Immature natural killer cell (primary cell): ENCODE measurements around the gene EEIG2. TPM values are rescaled to one million over a fixed set of nuclear protein-coding genes. Genes with fewer than 3 reads are reported as not detected.
"Not testable (repeated sequence)": the region's sequence is repeated elsewhere in the genome, so short reads cannot be mapped to it uniquely, and the experiment has no call there.

Experiments
- DNase-seq, 3 donors: peaks; one replicate each; pipeline ENCODE4 v3.0.0; 2022; ENCODE audit warnings: mixed read lengths in 1 of 3
- H3K27ac Mint-ChIP-seq, 6 donors: one replicate each; pipeline ENCODE4 v1.8.0; 2020; ENCODE audit warnings: mixed read lengths in 6 of 6, mild to moderate bottlenecking in 5 of 6, inconsistent platforms in 4 of 6, moderate library complexity in 3 of 6
- H3K27me3 Mint-ChIP-seq, 3 donors: one replicate each; pipeline ENCODE4 v1.8.0; 2020 to 2021; ENCODE audit warnings: low read depth in 3 of 3, mild to moderate bottlenecking in 3 of 3, mixed read lengths in 3 of 3, moderate library complexity in 3 of 3, inconsistent platforms in 1 of 3
- H3K36me3 Mint-ChIP-seq, 3 donors: one replicate each; pipeline ENCODE4 v1.8.0; 2020; ENCODE audit warnings: mixed read lengths in 3 of 3, inconsistent platforms in 2 of 3, mild to moderate bottlenecking in 2 of 3
- H3K4me1 Mint-ChIP-seq, 2 donors: one replicate each; pipeline ENCODE4 v1.8.0; 2020; ENCODE audit warnings: inconsistent platforms in 2 of 2, mild to moderate bottlenecking in 2 of 2, mixed read lengths in 2 of 2, moderate library complexity in 1 of 2
- H3K4me3 Mint-ChIP-seq, 5 donors: one replicate each; pipeline ENCODE4 v1.8.0; 2020; ENCODE audit warnings: mild to moderate bottlenecking in 5 of 5, mixed read lengths in 5 of 5, inconsistent platforms in 3 of 5, moderate library complexity in 3 of 5
- H3K9me3 Mint-ChIP-seq, 6 donors: one replicate each; pipeline ENCODE4 v1.8.0; 2020; ENCODE audit warnings: mild to moderate bottlenecking in 6 of 6, mixed read lengths in 6 of 6, inconsistent platforms in 4 of 6, moderate library complexity in 3 of 6
- polyA plus RNA-seq, 3 donors: library from polyadenylated mRNA; unstranded; fragments of 300-500 nt; fragmentation: Illumina TruSeq; gene quantifications; one replicate each; pipeline ENCODE4 v1.2.3, GENCODE V29; 2021

EEIG2 gene
- polyA plus RNA-seq, 3 donors from 2014 or later = 1.3 to 1.6 (median 1.4) TPM

DNA sequence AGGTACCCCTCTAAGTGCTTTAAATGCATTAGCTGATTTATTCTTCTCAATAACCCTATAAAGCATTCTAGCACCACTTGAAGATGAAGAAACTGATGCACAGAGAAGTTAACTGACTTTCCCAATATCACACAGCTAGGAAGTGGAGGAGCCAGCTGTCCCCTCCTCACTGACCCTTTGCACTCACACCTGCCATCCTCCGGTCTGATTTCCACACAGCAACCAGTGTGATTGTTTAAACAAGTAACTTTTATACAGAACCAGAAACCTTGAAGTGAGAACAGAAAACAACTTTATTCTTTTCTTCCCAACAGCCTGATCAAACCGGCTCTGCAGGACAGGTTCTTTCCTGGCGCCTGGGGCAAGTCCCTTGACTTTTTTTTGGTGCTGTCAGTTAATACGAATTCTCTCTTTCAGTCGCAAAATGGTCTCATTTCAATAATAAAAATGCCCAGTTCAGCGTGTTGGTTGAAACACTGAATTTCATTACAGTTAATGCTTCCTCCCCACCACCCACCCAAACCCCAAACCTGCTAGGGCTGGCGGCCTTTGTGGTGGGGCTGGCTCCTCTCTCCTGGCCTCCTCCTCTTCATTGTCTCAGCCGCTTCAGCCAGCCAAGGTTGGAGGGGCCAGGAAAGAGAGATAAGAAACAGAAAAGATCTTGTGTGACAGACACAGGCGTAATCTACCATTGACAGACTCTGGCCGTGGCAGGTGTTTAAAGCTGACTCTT, 26.4 kb upstream of the EEIG2 start:
- Mint-ChIP-seq H3K4me3 (peak overlapping the region in 1 of 5 donors; percentile 28), H3K4me1 (peaks cover 0 to 3% of the 10 kb centered on the region in 2 donors), H3K27me3 (peaks cover 0 to 9% (median 6%) of the 10 kb centered on the region in 3 donors), H3K9me3 (no peaks in the 10 kb centered on the region), H3K27ac (no peak overlapping the region), H3K36me3 (no peaks in the 10 kb centered on the region)
- no peak for DNase-seq

DNA sequence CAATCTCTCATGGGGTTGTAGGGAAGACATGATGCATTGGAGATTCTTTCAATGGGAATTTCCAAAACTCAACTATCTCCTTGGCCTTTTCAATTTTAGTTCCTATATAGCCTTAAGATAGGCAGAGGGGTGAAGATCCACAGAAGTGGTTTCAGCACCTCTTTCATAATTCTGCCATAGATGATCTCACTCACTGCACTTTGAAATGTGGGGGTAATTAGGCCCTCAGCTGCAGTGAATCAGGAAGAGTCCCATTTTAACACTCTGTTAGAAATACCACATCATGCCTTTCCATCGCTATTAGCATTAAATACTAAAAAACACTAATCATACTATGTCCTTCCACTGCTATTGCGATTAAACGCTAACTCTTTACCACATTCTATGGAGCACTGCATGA, 25.1 kb upstream of the EEIG2 start:
- Mint-ChIP-seq H3K27me3 (peaks cover 2 to 8% (median 8%) of the 10 kb centered on the region in 3 donors), H3K27ac (no peak overlapping the region), H3K9me3 (no peaks in the 10 kb centered on the region), H3K36me3 (peaks cover 0 to 5% (median 0%) of the 10 kb centered on the region in 3 donors), H3K4me1 (peaks cover 0 to 3% of the 10 kb centered on the region in 2 donors), H3K4me3 (no peak overlapping the region)
- no peak for DNase-seq

DNA sequence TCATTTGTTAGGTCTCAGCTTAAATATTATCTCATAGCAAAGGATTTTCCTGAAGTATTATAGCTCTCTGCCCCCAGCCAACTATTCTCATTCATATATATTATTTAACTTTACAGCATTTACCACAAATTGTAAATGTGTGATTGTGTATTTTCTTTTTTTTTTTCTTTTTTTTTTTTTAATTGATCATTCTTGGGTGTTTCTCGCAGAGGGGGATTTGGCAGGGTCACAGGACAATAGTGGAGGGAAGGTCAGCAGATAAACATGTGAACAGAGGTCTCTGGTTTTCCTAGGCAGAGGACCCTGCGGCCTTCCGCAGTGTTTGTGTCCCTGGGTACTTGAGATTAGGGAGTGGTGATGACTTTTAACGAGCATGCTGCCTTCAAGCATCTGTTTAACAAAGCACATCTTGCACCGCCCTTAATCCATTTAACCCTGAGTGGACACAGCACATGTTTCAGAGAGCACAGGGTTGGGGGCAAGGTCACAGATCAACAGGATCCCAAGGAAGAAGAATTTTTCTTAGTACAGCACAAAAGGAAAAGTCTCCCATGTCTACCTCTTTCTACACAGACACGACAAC, 24.5 kb upstream of the EEIG2 start:
- DNase-seq, H3K27me3 Mint-ChIP-seq, H3K36me3 Mint-ChIP-seq, H3K9me3 Mint-ChIP-seq, H3K4me1 Mint-ChIP-seq, H3K4me3 Mint-ChIP-seq, H3K27ac Mint-ChIP-seq: not testable (repeated sequence)

- not testable (repeated sequence) for H3K27ac Mint-ChIP-seq, H3K4me3 Mint-ChIP-seq, H3K4me1 Mint-ChIP-seq, DNase-seq, H3K36me3 Mint-ChIP-seq, H3K27me3 Mint-ChIP-seq, H3K9me3 Mint-ChIP-seq
These were observed 23.9 kb upstream of the EEIG2 start for GRCh38 chr1:108536021-108536420.

DNA sequence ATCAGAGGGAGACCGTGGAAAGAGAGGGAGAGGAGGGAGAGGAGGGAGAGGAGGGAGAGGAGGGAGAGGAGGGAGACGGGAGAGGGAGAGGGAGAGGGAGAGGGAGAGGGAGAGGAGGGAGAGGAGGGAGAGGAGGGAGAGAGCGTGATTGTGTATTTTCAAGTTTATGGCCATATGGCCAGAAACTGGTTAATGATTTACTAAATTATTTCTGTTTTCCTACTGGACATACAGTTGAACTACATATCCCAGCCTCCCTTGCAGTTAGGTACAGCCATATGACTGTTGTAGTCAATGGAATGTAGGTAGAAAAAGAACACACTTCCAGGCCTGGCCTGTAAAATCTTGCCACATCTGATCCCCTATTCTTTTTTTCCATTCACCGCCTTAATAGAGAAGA, 23.1 kb upstream of the EEIG2 start:
- H3K27ac Mint-ChIP-seq, H3K4me1 Mint-ChIP-seq, H3K27me3 Mint-ChIP-seq, DNase-seq, H3K4me3 Mint-ChIP-seq, H3K36me3 Mint-ChIP-seq, H3K9me3 Mint-ChIP-seq: not testable (repeated sequence)

DNA sequence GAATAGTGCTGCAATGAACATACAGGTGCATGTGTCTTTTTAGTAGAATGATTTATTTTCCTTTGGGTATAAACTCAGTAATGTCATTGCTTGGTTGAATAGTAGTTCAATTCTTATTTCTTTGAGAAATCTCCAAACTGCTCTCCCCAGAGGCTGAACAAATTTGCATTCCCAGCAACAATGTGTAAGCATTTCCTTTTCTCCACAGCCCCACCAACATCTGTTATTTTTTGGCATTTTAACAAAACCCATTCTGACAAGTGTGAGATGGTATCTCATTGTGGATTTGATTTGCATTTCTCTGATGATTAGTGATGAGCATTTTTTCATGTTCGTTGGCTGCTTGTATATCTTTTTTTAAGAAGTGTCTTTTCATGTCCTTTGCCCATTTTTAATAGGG, 21.9 kb upstream of the EEIG2 start:
- Mint-ChIP-seq H3K27ac (no peak overlapping the region), H3K4me1 (peaks cover 0 to 3% of the 10 kb centered on the region in 2 donors), H3K9me3 (no peaks in the 10 kb centered on the region), H3K27me3 (peaks cover 4 to 10% (median 6%) of the 10 kb centered on the region in 3 donors), H3K4me3 (no peak overlapping the region), H3K36me3 (peaks cover 0 to 5% (median 0%) of the 10 kb centered on the region in 3 donors)
- DNase-seq = no peak

- no peak overlapping the region for H3K27ac Mint-ChIP-seq
- no peaks in the 10 kb centered on the region for H3K4me1 Mint-ChIP-seq
- H3K4me3 Mint-ChIP-seq = no peak overlapping the region
- DNase-seq = no peak
- H3K27me3 Mint-ChIP-seq = peaks cover 7 to 12% (median 10%) of the 10 kb centered on the region in 3 donors
- no peaks in the 10 kb centered on the region for H3K9me3 Mint-ChIP-seq
- peaks cover 0 to 5% (median 0%) of the 10 kb centered on the region in 3 donors for H3K36me3 Mint-ChIP-seq
These were observed 18.9 kb upstream of the EEIG2 start for GRCh38 chr1:108540977-108541376.

GRCh38 chr1:108541861-108542260, 18.0 kb upstream of the EEIG2 start:
- Mint-ChIP-seq H3K4me3 (no peak overlapping the region), H3K27ac (no peak overlapping the region), H3K27me3 (peaks cover 9 to 12% (median 10%) of the 10 kb centered on the region in 3 donors), H3K4me1 (no peaks in the 10 kb centered on the region), H3K9me3 (no peaks in the 10 kb centered on the region), H3K36me3 (peaks cover 0 to 5% (median 0%) of the 10 kb centered on the region in 3 donors)
- DNase-seq = no peak

- not testable (repeated sequence) for H3K4me1 Mint-ChIP-seq, H3K9me3 Mint-ChIP-seq, H3K4me3 Mint-ChIP-seq, H3K36me3 Mint-ChIP-seq, H3K27ac Mint-ChIP-seq, DNase-seq
- peaks cover 6 to 10% (median 7%) of the 10 kb centered on the region in 3 donors for H3K27me3 Mint-ChIP-seq
These were observed 12.4 kb upstream of the EEIG2 start for GRCh38 chr1:108547493-108547892.

DNA sequence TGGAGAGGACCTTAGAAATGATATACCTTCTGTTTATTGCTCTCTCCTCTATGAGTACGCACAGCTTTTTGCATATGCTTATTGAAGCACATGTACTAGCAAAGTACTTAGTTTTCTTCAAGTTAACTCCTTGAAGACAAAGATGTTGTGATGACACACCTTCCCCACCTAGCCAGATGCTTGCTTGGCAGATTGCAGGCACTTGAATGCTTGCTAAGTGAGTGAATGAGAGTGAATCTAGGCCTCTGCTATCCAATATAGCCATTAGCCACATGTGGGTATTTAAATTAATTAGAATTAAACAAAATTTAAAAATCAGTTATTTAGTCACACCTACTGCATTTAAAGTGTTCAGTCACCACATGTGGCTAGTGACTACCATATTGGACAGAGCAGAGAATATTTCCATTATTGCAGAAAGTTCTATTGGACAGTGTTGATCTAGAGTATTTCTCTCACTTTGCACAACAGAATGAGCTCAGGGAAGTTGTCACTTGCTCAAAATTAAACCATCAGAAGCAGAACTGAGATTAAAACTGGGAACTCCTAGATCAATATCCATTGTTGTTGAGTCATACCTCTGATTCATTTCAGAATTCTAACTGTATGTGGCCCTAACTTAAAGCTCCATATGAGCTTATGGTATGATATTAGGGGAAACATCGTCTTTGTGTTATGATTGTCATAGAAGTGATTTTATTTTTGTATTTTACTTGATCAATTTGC, 8.6 kb upstream of the EEIG2 start:
- Mint-ChIP-seq H3K4me3 (no peak overlapping the region), H3K36me3 (no peaks in the 10 kb centered on the region), H3K9me3 (peaks cover 0 to 8% (median 0%) of the 10 kb centered on the region in 6 donors), H3K27ac (no peak overlapping the region), H3K27me3 (peaks cover 0 to 4% (median 0%) of the 10 kb centered on the region in 3 donors), H3K4me1 (no peaks in the 10 kb centered on the region)
- DNase-seq = no peak

DNA sequence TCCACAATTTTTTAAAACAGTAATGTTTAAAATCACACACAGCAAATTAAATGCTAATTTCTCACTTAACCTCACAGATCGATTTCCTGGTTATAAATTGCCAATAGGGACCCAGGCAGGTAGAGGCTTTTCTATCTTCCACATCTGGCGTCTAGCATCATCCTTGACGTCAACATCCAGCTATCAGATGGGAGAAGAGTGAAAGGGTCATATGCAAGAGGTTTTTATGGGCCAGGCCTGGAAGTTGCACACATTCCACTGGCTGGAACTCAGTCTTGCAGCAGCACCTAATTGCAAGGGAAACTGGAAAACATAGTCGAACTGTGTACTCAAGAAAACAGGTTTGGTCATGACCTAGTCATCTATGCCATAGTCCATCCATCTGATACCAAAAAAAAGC, 6.0 kb upstream of the EEIG2 start:
- Mint-ChIP-seq H3K4me1 (peaks cover 1 to 2% of the 10 kb centered on the region in 2 donors), H3K36me3 (no peaks in the 10 kb centered on the region), H3K4me3 (no peak overlapping the region), H3K27ac (no peak overlapping the region), H3K27me3 (peaks cover 0 to 2% (median 0%) of the 10 kb centered on the region in 3 donors), H3K9me3 (peaks cover 0 to 3% (median 0%) of the 10 kb centered on the region in 6 donors)
- no peak for DNase-seq

DNA sequence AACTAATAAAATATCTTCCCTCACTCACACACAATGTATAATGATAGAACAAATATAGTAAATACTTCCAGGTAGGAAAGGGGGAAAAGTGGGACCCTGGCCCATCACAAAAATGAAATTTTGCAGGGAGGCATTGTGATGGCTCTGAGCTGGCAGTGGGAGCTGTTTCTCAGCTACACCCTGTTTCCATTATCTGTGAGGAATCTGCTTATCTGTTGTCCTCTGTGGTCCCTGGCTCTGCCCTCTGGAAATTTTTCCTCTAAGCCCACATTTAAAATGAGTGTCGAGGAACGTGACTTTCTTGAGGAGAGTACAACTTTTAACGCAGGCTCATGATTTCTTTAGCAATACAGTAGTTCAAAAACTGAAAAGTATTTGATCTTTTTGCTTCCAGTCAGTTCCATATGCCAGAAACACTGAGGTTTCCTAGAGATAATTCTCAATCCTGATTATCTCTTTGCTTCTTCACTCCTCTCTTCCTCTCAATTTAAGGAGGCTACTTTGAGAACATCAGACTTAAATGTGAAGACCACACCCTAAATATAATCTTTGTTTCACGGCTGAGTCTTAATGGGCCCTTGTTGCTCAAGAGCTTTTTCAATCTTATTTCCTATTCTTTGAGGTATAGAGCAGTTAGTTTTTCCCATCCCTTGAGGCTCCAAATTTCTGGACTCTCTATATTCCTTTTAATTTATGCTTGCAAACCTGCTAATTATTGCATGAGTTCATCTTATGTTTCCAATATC, 5.0 kb upstream of the EEIG2 start:
- no peak for DNase-seq
- H3K4me3 Mint-ChIP-seq = no peak overlapping the region
- no peak overlapping the region for H3K27ac Mint-ChIP-seq
- H3K36me3 Mint-ChIP-seq = no peaks in the 10 kb centered on the region
- H3K9me3 Mint-ChIP-seq = no peaks in the 10 kb centered on the region
- H3K27me3 Mint-ChIP-seq = peaks cover 0 to 5% (median 2%) of the 10 kb centered on the region in 3 donors
- peaks cover 9 to 10% of the 10 kb centered on the region in 2 donors for H3K4me1 Mint-ChIP-seq

DNA sequence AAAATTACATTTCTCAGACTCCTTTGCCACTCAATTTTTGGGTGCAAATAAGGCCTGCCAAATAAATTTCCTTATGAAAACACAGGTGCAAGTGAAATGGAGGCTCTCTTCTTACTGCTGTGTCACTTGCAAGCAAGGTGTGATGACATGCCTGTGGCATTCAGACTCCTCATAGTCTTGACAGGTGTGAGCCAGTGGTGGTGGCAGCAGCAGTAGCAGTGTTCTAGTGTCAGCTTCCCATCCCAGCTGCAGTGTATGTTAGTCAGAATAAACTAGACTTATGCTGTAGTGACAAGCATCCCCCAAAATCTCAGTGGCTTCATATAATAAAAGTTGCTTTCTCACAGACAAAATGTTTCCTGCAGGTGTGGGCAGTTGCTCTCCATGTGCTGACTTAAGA, 3.8 kb upstream of the EEIG2 start:
- Mint-ChIP-seq H3K27ac (no peak overlapping the region), H3K4me1 (peaks cover 17 to 18% of the 10 kb centered on the region in 2 donors), H3K4me3 (no peak overlapping the region), H3K9me3 (no peaks in the 10 kb centered on the region), H3K27me3 (peaks cover 1 to 10% (median 4%) of the 10 kb centered on the region in 3 donors), H3K36me3 (no peaks in the 10 kb centered on the region)
- DNase-seq = no peak

DNA sequence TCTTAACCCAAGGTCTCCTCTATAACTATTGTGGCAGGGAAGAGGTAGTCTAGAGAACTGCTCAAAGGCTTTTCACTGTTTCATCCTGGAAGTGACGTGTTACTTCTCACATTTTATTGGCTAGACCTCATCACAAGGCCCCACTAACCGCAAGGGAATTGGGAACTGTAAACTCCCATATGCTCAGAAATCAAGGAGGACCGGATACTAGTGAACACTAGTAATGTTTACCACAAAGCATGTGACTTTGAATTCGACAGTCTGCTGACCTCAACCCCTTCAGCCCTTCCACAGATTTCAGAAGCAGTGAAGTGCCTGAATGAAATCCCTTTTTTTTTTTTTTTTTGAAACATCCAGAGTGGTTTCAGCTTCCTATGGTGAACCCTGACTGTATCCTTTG, 3.4 kb upstream of the EEIG2 start:
- no peak for DNase-seq
- H3K36me3 Mint-ChIP-seq = no peaks in the 10 kb centered on the region
- H3K4me3 Mint-ChIP-seq = no peak overlapping the region
- no peaks in the 10 kb centered on the region for H3K9me3 Mint-ChIP-seq
- H3K27ac Mint-ChIP-seq = no peak overlapping the region
- H3K27me3 Mint-ChIP-seq = peaks cover 1 to 10% (median 4%) of the 10 kb centered on the region in 3 donors
- peaks cover 20 to 22% of the 10 kb centered on the region in 2 donors for H3K4me1 Mint-ChIP-seq
